IMR-90 (cell line): Measurements from ENCODE around the gene DDOST. TPM values are rescaled to one million over a fixed set of nuclear protein-coding genes. Genes with fewer than 3 reads are reported as not detected.

Experiments used
- ATAC-seq: fragments of 200-7000 bp; cut with Tn5 transposase; 2 replicates; pipeline ENCODE4 v1.9.1; 2020; ENCODE audit warnings: low read depth, mild to moderate bottlenecking, moderate library complexity
- BruUV-seq: library from RNA; stranded (reverse); fragments of 400-500 nt; replicated peaks from 2 replicates; lab custom pipeline; 2021; lab: Mats Ljungman, UMichigan
- CTCF ChIA-PET: fragments of 300-600 bp; formaldehyde crosslinking; extraction: SDS; loops from one replicate; lab custom pipeline; 2021; ENCODE audit warnings: antibody characterized with exemption; lab: Yijun Ruan, JAX
- POLR2A ChIA-PET: fragments of 300-600 bp; sonication (Branson Sonifier 250); formaldehyde crosslinking; loops from one replicate; lab custom pipeline; 2022; ENCODE audit warnings: antibody characterized with exemption; ENCODE audit not compliant: unreplicated experiment; lab: Charles Lee
- DNase-seq: peaks from one replicate; pipeline ENCODE4 v3.0.0; 2013
- H2AFZ ChIP-seq: replicated peaks from 2 replicates; pipeline ENCODE3; 2013; ENCODE audit warnings: low read length, mild to moderate bottlenecking; ENCODE audit not compliant: poor library complexity
- H2AK5ac ChIP-seq: 2 replicates; pipeline ENCODE4 v1.6.1; 2013; ENCODE audit warnings: low read depth, low read length, inconsistent platforms
- H2AK9ac ChIP-seq: replicated peaks from 2 replicates; pipeline ENCODE3; 2013; ENCODE audit warnings: mild to moderate bottlenecking, low read depth, low read length, moderate library complexity; ENCODE audit not compliant: poor library complexity
- H2BK120ac ChIP-seq: 2 replicates; pipeline ENCODE4 v1.6.1; 2013; ENCODE audit warnings: low read depth, low read length, inconsistent platforms
- H2BK15ac ChIP-seq: 3 replicates; pipeline ENCODE4 v1.6.1; 2013; ENCODE audit warnings: low read depth, low read length, inconsistent platforms
- H2BK20ac ChIP-seq: 2 replicates; pipeline ENCODE4 v1.6.1; 2013; ENCODE audit warnings: low read depth, mild to moderate bottlenecking, inconsistent platforms, low read length, moderate library complexity
- H2BK5ac ChIP-seq: 2 replicates; pipeline ENCODE4 v1.6.1; 2013; ENCODE audit warnings: mild to moderate bottlenecking, low read depth, low read length, inconsistent platforms; ENCODE audit not compliant: poor library complexity, severe bottlenecking
- H3K14ac ChIP-seq: replicated peaks from 2 replicates; pipeline ENCODE4 v1.6.1; 2013; ENCODE audit warnings: low read depth, low read length, inconsistent platforms
- H3K18ac ChIP-seq: 2 replicates; pipeline ENCODE4 v1.6.1; 2013; ENCODE audit warnings: low read depth, low read length, control low read depth
- H3K23ac ChIP-seq: 2 replicates; pipeline ENCODE4 v1.6.1; 2013; ENCODE audit warnings: low read depth, low read length, inconsistent platforms
- H3K27ac ChIP-seq: 2 replicates; pipeline ENCODE4 v1.5.1; 2013; ENCODE audit warnings: mild to moderate bottlenecking, control low read depth, low read length; ENCODE audit not compliant: insufficient read depth
- H3K27me3 ChIP-seq: 2 replicates; pipeline ENCODE4 v1.6.1; 2013; ENCODE audit warnings: low read length; ENCODE audit not compliant: control insufficient read depth, insufficient read depth
- H3K36me3 ChIP-seq: 2 replicates; pipeline ENCODE4 v1.6.1; 2013; ENCODE audit warnings: low read length, mixed read lengths; ENCODE audit not compliant: control insufficient read depth, insufficient read depth
- H3K4ac ChIP-seq: 2 replicates; pipeline ENCODE4 v1.6.1; 2013; ENCODE audit warnings: low read depth, low read length, inconsistent platforms
- H3K4me1 ChIP-seq: 2 replicates; pipeline ENCODE4 v1.6.1; 2013; ENCODE audit warnings: low read length, mixed read lengths; ENCODE audit not compliant: control insufficient read depth, insufficient read depth
- H3K4me2 ChIP-seq: 2 replicates; pipeline ENCODE4 v1.6.1; 2013; ENCODE audit warnings: low read depth, mild to moderate bottlenecking, control low read depth, low read length, moderate library complexity
- H3K4me3 ChIP-seq: 2 replicates; pipeline ENCODE4 v1.5.1; 2013; ENCODE audit warnings: low read depth, mild to moderate bottlenecking, control low read depth, low read length, moderate library complexity; ENCODE audit not compliant: insufficient read depth
- H3K56ac ChIP-seq: 2 replicates; pipeline ENCODE4 v1.6.1; 2013; ENCODE audit warnings: low read length, inconsistent platforms; ENCODE audit not compliant: insufficient read depth; ENCODE audit errors: extremely low read depth
- H3K79me1 ChIP-seq, 2 experiments: 2 replicates each; pipeline ENCODE4 v1.6.1; 2013; ENCODE audit warnings: low read length in 2 of 2, inconsistent platforms in 1 of 2, low read depth in 1 of 2
- H3K9ac ChIP-seq: 2 replicates; pipeline ENCODE4 v1.6.1; 2013; ENCODE audit warnings: low read depth, low read length, control low read depth
- H3K9me1 ChIP-seq: 2 replicates; pipeline ENCODE4 v1.6.1; 2013; ENCODE audit warnings: low read length, inconsistent platforms; ENCODE audit not compliant: insufficient read depth
- H3K9me3 ChIP-seq: 2 replicates; pipeline ENCODE4 v1.6.1; 2013; ENCODE audit warnings: low read length; ENCODE audit not compliant: control insufficient read depth, insufficient read depth
- H4K20me1 ChIP-seq: 2 replicates; pipeline ENCODE4 v1.6.1; 2013; ENCODE audit warnings: low read length, inconsistent platforms; ENCODE audit not compliant: insufficient read depth
- H4K5ac ChIP-seq: 2 replicates; pipeline ENCODE4 v1.6.1; 2013; ENCODE audit warnings: mild to moderate bottlenecking, low read depth, low read length, control low read depth
- H4K8ac ChIP-seq, 2 experiments: 2 replicates each; pipeline ENCODE4 v1.6.1; 2013; ENCODE audit warnings: low read depth in 2 of 2, low read length in 2 of 2, control low read depth in 1 of 2, inconsistent platforms in 1 of 2
- H4K91ac ChIP-seq: 2 replicates; pipeline ENCODE4 v1.6.1; 2013; ENCODE audit warnings: low read depth, low read length, inconsistent platforms; ENCODE audit not compliant: insufficient read depth
- BHLHE40 ChIP-seq: fragments of 150-350 bp; IDR thresholded peaks from 2 replicates; pipeline ENCODE4 v1.6.1; 2016; ENCODE audit warnings: mild to moderate bottlenecking, low read depth, low read length
- USF2 ChIP-seq: fragments of 150-350 bp; IDR thresholded peaks from 2 replicates; pipeline ENCODE4 v1.6.1; 2017; ENCODE audit warnings: mild to moderate bottlenecking, antibody characterized with exemption, low read length, low read depth
- WGBS, 2 experiments: methylation state at CpG; one replicate each; pipeline versions ENCODE4 v1.1.5 to v1.1.7; 2013; ENCODE audit warnings: missing lambda C conversion rate in 2 of 2; ENCODE audit not compliant: insufficient read length in 1 of 2; ENCODE audit errors: extremely low coverage in 2 of 2; 5-methylcytosine and 5-hydroxymethylcytosine counted together
- dilution Hi-C: fragments of 300-500 bp; cut with HindIII; formaldehyde crosslinking; loops from one replicate; pipeline ENCODE4 v1.14.3; 2018; ENCODE audit warnings: low sequenced_read_pairs; ENCODE audit not compliant: unreplicated experiment
- in situ Hi-C: fragments of 300-500 bp; cut with MboI; formaldehyde crosslinking; loops from 3 replicates; pipeline ENCODE4 v1.14.3; 2019; ENCODE audit warnings: low sequenced_read_pairs, inconsistent platforms, mixed read lengths
- intact Hi-C: fragments of 100-400 bp; cut with micrococcal nuclease; formaldehyde crosslinking; loops from 2 replicates; pipeline ENCODE4 v1.10.0; 2022
- polyA plus RNA-seq, 3 experiments: library from polyadenylated mRNA; depleted of rRNA; stranded (reverse); fragments of >200 nt; gene quantifications; 2 replicates each; pipeline ENCODE4 v1.2.3, GENCODE V29; 2012; ENCODE audit warnings: low replicate concordance in 1 of 3
- total RNA-seq: library from RNA; depleted of rRNA; stranded (reverse); fragments of >200 nt; gene quantifications from 2 replicates; pipeline ENCODE4 v1.2.3, GENCODE V29; 2012

DDOST gene
- total and polyA plus RNA-seq, 2 of the 4 experiments (the other 2 are of a cell fraction): 179 to 477 TPM

GRCh38 chr1:20693623-20694022 is 32.5 kb upstream of the DDOST start (continued):
- TF ChIP-seq BHLHE40: no peak

- Histone ChIP-seq H2AK9ac (peak overlapping the region; percentile 24), H3K23ac (no peak overlapping the region), H3K4me3 (no peak overlapping the region), H4K91ac (no peak overlapping the region), H3K27me3 (no peaks in the 10 kb centered on the region), H3K14ac (no peak overlapping the region), H2BK5ac (no peak overlapping the region), H2AFZ (peak overlapping the region; percentile 32), H2BK120ac (no peak overlapping the region), H2BK20ac (no peak overlapping the region), H3K4me2 (no peak overlapping the region), H3K79me1 (peaks cover 7 to 17% of the 10 kb centered on the region in 2 experiments; a peak in 3 of 4 replicates), H2BK15ac (no peak overlapping the region), H3K56ac (no peak overlapping the region), H3K4ac (no peak overlapping the region), H3K4me1 (no peaks in the 10 kb centered on the region), H4K5ac (no peak overlapping the region), H3K27ac (no peak overlapping the region), H3K9me1 (no peaks in the 10 kb centered on the region), H3K18ac (no peak overlapping the region), H4K20me1 (no peaks in the 10 kb centered on the region), H3K36me3 (peaks cover 6% of the 10 kb centered on the region), H3K9me3 (no peaks in the 10 kb centered on the region), H3K9ac (no peak overlapping the region), H4K8ac (no peak overlapping the region), H2AK5ac (no peak overlapping the region)
- ChIA-PET CTCF (interaction anchor here (1.2 kb wide), 1 partner anchor 503 kb away, joined by 5 read pairs; no protein-coding TSS in a partner anchor), POLR2A (no interaction called here)
- DNase-seq (no peak), ATAC-seq (no peak)
- dilution Hi-C loops: no loop called here
- BruUV-seq: no TSS peak
- WGBS, 2 experiments: 75% methylated on average over 1 of the region's 1 CpG; no CpG with 5 or more reads in 1 of the 2 experiments
- in situ Hi-C loops: loop anchor here (25.0 kb wide), 1 partner anchor 670 kb away; no protein-coding TSS in a partner anchor
- intact Hi-C loops: no loop called here
- no peak for TF ChIP-seq USF2
Measured at GRCh38 chr1:20691872-20692271, 30.7 kb upstream of the DDOST start.
